OCI-LY7 (cell line): ENCODE measurements around the gene LRRTM3. TPM values are rescaled to one million over a fixed set of nuclear protein-coding genes. Genes with fewer than 3 reads are reported as not detected.

Source experiments
- BruUV-seq: library from RNA; stranded (reverse); fragments of 400-500 nt; replicated peaks from 2 replicates; lab custom pipeline; 2021; lab: Mats Ljungman, UMichigan
- CTCF ChIA-PET: fragments of 300-600 bp; sonication (Branson Sonifier 250); formaldehyde crosslinking; loops from one replicate; lab custom pipeline; 2022; ENCODE audit warnings: antibody characterized with exemption; ENCODE audit not compliant: unreplicated experiment; lab: Charles Lee
- POLR2A ChIA-PET: fragments of 300-600 bp; sonication (Branson Sonifier 250); formaldehyde crosslinking; loops from one replicate; lab custom pipeline; 2022; ENCODE audit warnings: antibody characterized with exemption; lab: Charles Lee
- DNase-seq: peaks from one replicate; pipeline ENCODE4 v3.0.0-alpha.2; 2015; ENCODE audit warnings: low spot score
- H2AFZ ChIP-seq: fragments of 200-600 bp; sonication (generic), shearing (Covaris generic); 2 replicates; pipeline ENCODE4 v1.6.1; 2014; ENCODE audit warnings: mild to moderate bottlenecking, antibody characterized with exemption, low read length, moderate library complexity
- H3K27ac ChIP-seq: fragments of 200-600 bp; sonication (generic); 2 replicates; pipeline ENCODE4 v1.5.1; 2014; ENCODE audit warnings: mixed run types, low read depth, mild to moderate bottlenecking, moderate library complexity, low read length, inconsistent platforms; ENCODE audit not compliant: poor library complexity, severe bottlenecking
- H3K36me3 ChIP-seq: fragments of 200-600 bp; sonication (generic); 2 replicates; pipeline ENCODE4 v1.6.1; 2014; ENCODE audit warnings: mild to moderate bottlenecking, antibody characterized with exemption, low read length, moderate library complexity, mixed read lengths; ENCODE audit not compliant: insufficient read depth
- H3K4me1 ChIP-seq: fragments of 200-600 bp; sonication (generic); 2 replicates; pipeline ENCODE4 v1.5.1; 2014; ENCODE audit warnings: mild to moderate bottlenecking, low read length; ENCODE audit not compliant: insufficient read depth, poor library complexity, severe bottlenecking
- H3K4me2 ChIP-seq: fragments of 200-600 bp; sonication (generic); 2 replicates; pipeline ENCODE4 v1.6.1; 2014; ENCODE audit warnings: mild to moderate bottlenecking, low read length
- H3K4me3 ChIP-seq: fragments of 200-600 bp; sonication (generic); 2 replicates; pipeline ENCODE4 v1.5.1; 2014; ENCODE audit warnings: mild to moderate bottlenecking, low read depth, low read length; ENCODE audit not compliant: poor library complexity, severe bottlenecking
- H3K79me2 ChIP-seq: fragments of 200-600 bp; sonication (generic); 2 replicates; pipeline ENCODE4 v1.6.1; 2016; ENCODE audit warnings: low read depth, mild to moderate bottlenecking, low read length, moderate library complexity, mixed read lengths; ENCODE audit not compliant: insufficient read depth
- H3K9me2 ChIP-seq: fragments of 200-600 bp; sonication (generic); 2 replicates; pipeline ENCODE4 v1.6.1; 2016; ENCODE audit warnings: mild to moderate bottlenecking, low read length, mixed read lengths; ENCODE audit not compliant: insufficient read depth
- H3K9me3 ChIP-seq: fragments of 200-600 bp; sonication (generic); 2 replicates; pipeline ENCODE4 v1.6.1; 2014; ENCODE audit warnings: mild to moderate bottlenecking, mixed run types, low read length, mixed read lengths
- H4K20me1 ChIP-seq: fragments of 200-600 bp; sonication (generic); 2 replicates; pipeline ENCODE4 v1.6.1; 2014; ENCODE audit warnings: mild to moderate bottlenecking, antibody characterized with exemption, low read length, moderate library complexity, mixed read lengths; ENCODE audit not compliant: insufficient read depth
- CTCF ChIP-seq: fragments of 200-600 bp; sonication (generic); conservative IDR thresholded peaks from 2 replicates; pipeline ENCODE4 v1.5.1; 2014; ENCODE audit warnings: mild to moderate bottlenecking, antibody characterized with exemption, low read length, moderate library complexity, mixed read lengths
- EZH2phosphoT487 ChIP-seq: fragments of 200-600 bp; sonication (generic); IDR thresholded peaks from 2 replicates; pipeline ENCODE4 v1.6.1; 2018; ENCODE audit warnings: low read depth, borderline replicate concordance, mild to moderate bottlenecking, mixed run types, antibody characterized with exemption, low read length, moderate library complexity, mixed read lengths
- intact Hi-C: fragments of 100-400 bp; cut with micrococcal nuclease; formaldehyde crosslinking; loops from one replicate; pipeline ENCODE4 v1.10.0; 2022; ENCODE audit not compliant: unreplicated experiment
- total RNA-seq, 2 experiments: library from RNA; depleted of rRNA in 1 of 2; stranded (reverse); fragments of >200 nt in 1 of 2; shearing (Covaris generic) in 1 of 2; gene quantifications; 2 replicates each; pipeline ENCODE4 v1.2.3, GENCODE V29; 2014 to 2022

The LRRTM3 gene
- total RNA-seq, 2 experiments from 2014 or later: not detected

DNA sequence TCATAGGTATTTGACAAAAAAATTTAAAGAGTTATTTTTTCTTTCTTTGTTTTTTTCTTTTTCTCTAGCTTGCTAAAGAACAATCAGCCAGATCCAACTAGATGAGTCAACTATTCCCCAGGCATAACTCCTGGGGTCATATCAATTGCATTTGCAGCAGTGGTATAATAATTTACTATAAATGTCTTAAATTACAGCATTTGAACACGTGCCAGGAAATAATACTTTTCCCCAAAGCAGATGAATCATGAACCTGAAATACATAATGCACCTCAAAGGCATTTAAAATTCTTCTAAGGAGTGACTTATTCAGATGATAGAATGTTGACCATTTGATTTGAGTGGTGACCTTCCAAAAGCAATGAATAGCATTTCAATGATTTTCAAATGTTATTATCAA is 190.1 kb downstream of the LRRTM3 start:
- TF ChIP-seq EZH2phosphoT487 (no peak), CTCF (no peak)
- BruUV-seq: no TSS peak
- Histone ChIP-seq H3K27ac (no peak overlapping the region), H3K4me2 (no peak overlapping the region), H3K4me1 (no peaks in the 10 kb centered on the region), H3K79me2 (no peaks in the 10 kb centered on the region), H2AFZ (no peak overlapping the region), H3K36me3 (no peaks in the 10 kb centered on the region), H3K4me3 (no peak overlapping the region), H3K9me2 (no peaks in the 10 kb centered on the region), H3K9me3 (no peaks in the 10 kb centered on the region), H4K20me1 (no peaks in the 10 kb centered on the region)
- POLR2A ChIA-PET: interaction anchor here (0.6 kb wide), 1 partner anchor 1485 kb away, joined by 3 read pairs; no protein-coding TSS in a partner anchor
- intact Hi-C loops: no loop called here
- DNase-seq: no peak
- CTCF ChIA-PET: no interaction called here

DNA sequence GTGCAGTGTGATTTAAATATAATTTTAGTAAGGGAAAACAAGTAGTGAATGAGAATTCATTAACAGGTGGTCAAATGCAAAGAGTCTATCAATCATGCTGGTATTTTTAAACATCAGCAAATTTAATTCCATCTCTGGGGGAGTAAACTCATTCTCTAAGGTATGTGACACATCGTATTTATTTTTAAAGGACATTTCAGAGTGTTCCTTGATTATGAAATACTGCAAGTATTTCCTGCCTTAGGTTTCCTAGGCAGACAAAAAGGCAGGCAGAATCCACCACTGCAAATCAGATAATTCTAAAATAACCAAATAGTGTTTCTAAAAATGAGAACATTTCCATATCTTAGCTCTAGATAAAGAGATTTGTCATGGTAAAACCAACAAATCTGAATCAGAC is 193.8 kb downstream of the LRRTM3 start:
- Histone ChIP-seq H3K4me1 (no peaks in the 10 kb centered on the region), H3K79me2 (no peaks in the 10 kb centered on the region), H3K27ac (no peak overlapping the region), H4K20me1 (no peaks in the 10 kb centered on the region), H2AFZ (no peak overlapping the region), H3K9me2 (no peaks in the 10 kb centered on the region), H3K4me2 (no peak overlapping the region), H3K4me3 (no peak overlapping the region), H3K9me3 (no peaks in the 10 kb centered on the region), H3K36me3 (no peaks in the 10 kb centered on the region)
- intact Hi-C loops: no loop called here
- DNase-seq: no peak
- TF ChIP-seq EZH2phosphoT487: no peak
- no peak for TF ChIP-seq CTCF
- CTCF ChIA-PET: no interaction called here
- BruUV-seq: no TSS peak
- POLR2A ChIA-PET: no interaction called here

DNA sequence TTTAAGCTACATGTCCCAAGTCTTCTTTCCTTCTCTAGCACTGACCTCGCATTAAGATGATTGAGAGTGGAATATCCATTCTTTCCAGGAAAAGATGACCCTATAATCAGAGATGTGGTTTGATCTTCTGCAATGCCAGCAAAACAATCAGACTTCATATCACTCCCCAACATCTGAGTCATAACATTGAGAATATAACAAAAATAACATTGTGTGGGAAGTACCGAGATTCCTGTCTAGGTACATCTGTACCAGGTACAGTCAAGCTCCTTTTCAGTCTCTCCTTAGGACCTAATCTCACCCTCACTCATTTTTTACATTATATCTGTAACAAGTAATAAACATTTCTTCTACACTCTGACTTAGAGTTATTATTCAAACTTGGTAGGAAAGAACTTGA is 201.6 kb downstream of the LRRTM3 start:
- no peaks in the 10 kb centered on the region for H3K79me2 ChIP-seq
- H3K4me1 ChIP-seq: no peaks in the 10 kb centered on the region
- intact Hi-C loops: no loop called here
- ChIA-PET CTCF (no interaction called here), POLR2A (interaction anchor here (0.6 kb wide), 1 partner anchor 79 kb away, joined by 3 read pairs; no protein-coding TSS in a partner anchor)
- TF ChIP-seq CTCF (no peak), EZH2phosphoT487 (no peak)
- no peak overlapping the region for H3K27ac ChIP-seq
- BruUV-seq: no TSS peak
- DNase-seq: no peak
- no peak overlapping the region for H3K4me2 ChIP-seq
- no peak overlapping the region for H3K4me3 ChIP-seq
- no peak overlapping the region for H2AFZ ChIP-seq
- no peaks in the 10 kb centered on the region for H4K20me1 ChIP-seq
- H3K9me2 ChIP-seq: no peaks in the 10 kb centered on the region
- H3K9me3 ChIP-seq: no peaks in the 10 kb centered on the region
- H3K36me3 ChIP-seq: no peaks in the 10 kb centered on the region
